PC-3 (cell line): ENCODE results near the gene RALBP1. TPM values are rescaled to one million over a fixed set of nuclear protein-coding genes. Genes with fewer than 3 reads are reported as not detected.

Source experiments
- ATAC-seq: fragments of 200-7000 bp; cut with Tn5 transposase; 2 replicates; pipeline ENCODE4 v1.9.1; 2020; ENCODE audit warnings: mild to moderate bottlenecking, moderate library complexity
- BruUV-seq: library from RNA; stranded (reverse); fragments of 400-500 nt; replicated peaks from 2 replicates; lab custom pipeline; 2021; lab: Mats Ljungman, UMichigan
- CTCF ChIA-PET: fragments of 300-600 bp; sonication (Branson Sonifier 250); formaldehyde crosslinking; loops from one replicate; lab custom pipeline; 2022; ENCODE audit warnings: antibody characterized with exemption; lab: Charles Lee
- POLR2A ChIA-PET: fragments of 300-600 bp; sonication (Branson Sonifier 250); formaldehyde crosslinking; loops from one replicate; lab custom pipeline; 2022; ENCODE audit warnings: antibody characterized with exemption; ENCODE audit not compliant: unreplicated experiment; lab: Charles Lee
- DNase-seq: peaks from one replicate; pipeline ENCODE4 v3.0.0-alpha.2; 2015
- H2AFZ ChIP-seq: fragments of 300-600 bp; sonication (generic); 2 replicates; pipeline ENCODE4 v1.6.0; 2016; ENCODE audit warnings: antibody characterized with exemption, low read length
- H3F3A ChIP-seq: fragments of 300-600 bp; sonication (generic); one replicate; pipeline ENCODE4 v1.6.0; 2017; ENCODE audit warnings: antibody characterized with exemption, low read length, control low read depth, mild to moderate bottlenecking; ENCODE audit not compliant: unreplicated experiment
- H3K27ac ChIP-seq: fragments of 300-600 bp; sonication (generic); 2 replicates; pipeline ENCODE4 v1.5.1; 2016; ENCODE audit warnings: mild to moderate bottlenecking, low read length
- H3K27me3 ChIP-seq: fragments of 300-600 bp; sonication (generic); 2 replicates; pipeline ENCODE4 v1.6.1; 2016; ENCODE audit warnings: low read length, mixed read lengths
- H3K36me3 ChIP-seq: fragments of 300-600 bp; sonication (generic); 2 replicates; pipeline ENCODE4 v1.6.1; 2016; ENCODE audit warnings: low read depth, mixed run types, low read length, mixed read lengths
- H3K4me1 ChIP-seq: fragments of 300-600 bp; sonication (generic); 2 replicates; pipeline ENCODE4 v1.5.1; 2016; ENCODE audit warnings: low read length; ENCODE audit not compliant: insufficient read depth
- H3K4me2 ChIP-seq: fragments of 300-600 bp; sonication (generic); 2 replicates; pipeline ENCODE4 v1.6.0; 2016; ENCODE audit warnings: low read length
- H3K4me3 ChIP-seq: fragments of 300-600 bp; sonication (generic); 2 replicates; pipeline ENCODE4 v1.5.1; 2016; ENCODE audit warnings: mild to moderate bottlenecking, low read length, mixed read lengths
- H3K79me2 ChIP-seq: fragments of 300-600 bp; sonication (generic); 2 replicates; pipeline ENCODE4 v1.6.1; 2017; ENCODE audit warnings: low read length, mixed read lengths
- H3K9ac ChIP-seq: fragments of 300-600 bp; sonication (generic); 2 replicates; pipeline ENCODE4 v1.6.0; 2016; ENCODE audit warnings: mild to moderate bottlenecking, low read length
- H3K9me2 ChIP-seq: fragments of 300-600 bp; sonication (generic); replicated peaks from 2 replicates; pipeline ENCODE4 v1.6.1; 2016; ENCODE audit warnings: mixed run types, low read length, mixed read lengths
- H3K9me3 ChIP-seq: fragments of 300-600 bp; sonication (generic); 2 replicates; pipeline ENCODE4 v1.6.1; 2016; ENCODE audit warnings: low read length, mixed read lengths
- H4K20me1 ChIP-seq: fragments of 300-600 bp; sonication (generic); 2 replicates; pipeline ENCODE4 v1.6.1; 2016; ENCODE audit warnings: low read length, mixed read lengths
- EZH2 ChIP-seq: fragments of 300-600 bp; sonication (generic); IDR thresholded peaks from one replicate; pipeline ENCODE4 v1.6.1; 2017; ENCODE audit warnings: antibody characterized with exemption, mild to moderate bottlenecking, low read length; ENCODE audit not compliant: unreplicated experiment
- EZH2phosphoT487 ChIP-seq: fragments of 300-600 bp; sonication (generic); IDR thresholded peaks from 2 replicates; pipeline ENCODE4 v1.6.1; 2018; ENCODE audit warnings: mild to moderate bottlenecking, antibody characterized with exemption, low read length, borderline replicate concordance
- intact Hi-C: fragments of 100-400 bp; cut with micrococcal nuclease; formaldehyde crosslinking; loops from 2 replicates; pipeline ENCODE4 v1.9.0; 2023
- total RNA-seq: library from RNA; depleted of rRNA; stranded (reverse); fragments of >200 nt; gene quantifications from 2 replicates; pipeline ENCODE4 v1.2.3, GENCODE V29; 2014
- TF ChIP-seq, protein P1 (sequence below): fragments of 300-600 bp; sonication (generic); conservative IDR thresholded peaks from 2 replicates; pipeline ENCODE4 v1.5.1; 2017; ENCODE audit warnings: antibody characterized with exemption, low read depth, mild to moderate bottlenecking, low read length

Gene RALBP1
- total RNA-seq, 1 experiment from 2014 or later, result 89.8 TPM

DNA sequence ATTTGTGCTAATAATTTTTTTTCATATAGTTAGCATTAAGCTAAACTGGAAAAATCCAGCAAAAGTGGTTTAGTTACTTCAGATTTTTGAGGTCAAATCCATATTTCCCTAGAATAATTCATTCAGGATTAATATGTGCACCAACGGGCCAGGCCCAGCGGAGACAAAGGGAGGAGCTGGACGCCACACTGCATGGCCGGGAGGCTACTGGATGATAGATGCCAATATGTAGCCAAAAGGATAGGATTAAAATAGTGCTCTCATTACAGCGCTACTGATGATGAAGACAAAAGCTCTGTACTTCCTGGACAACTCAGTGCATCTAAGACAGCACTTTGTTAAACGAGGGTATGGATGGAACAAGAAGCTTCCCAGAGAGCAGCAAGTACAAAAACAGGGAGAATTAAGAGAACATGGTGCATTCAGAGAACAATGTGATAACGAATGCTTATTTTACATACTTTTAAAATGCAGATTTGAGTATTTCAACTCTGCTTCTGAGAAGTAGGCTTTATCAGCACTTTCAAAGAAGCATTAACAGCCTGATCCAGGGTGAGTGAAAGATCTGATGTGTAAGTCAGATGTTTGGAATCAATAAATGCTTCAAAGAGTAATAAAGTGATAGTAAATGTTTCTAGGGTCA lies 99.3 kb downstream of the RALBP1 start:
- no peaks in the 10 kb centered on the region for H3K9me3 ChIP-seq
- no peaks in the 10 kb centered on the region for H3F3A ChIP-seq
- ChIA-PET POLR2A (interaction anchor here (1.1 kb wide), 1 partner anchor 98 kb away, joined by 5 read pairs; no protein-coding TSS in a partner anchor), CTCF (interaction anchor here (1.3 to 1.7 kb wide), 2 partner anchors 74 to 110 kb away, joined by 4 to 20 read pairs; no protein-coding TSS in a partner anchor)
- H3K4me3 ChIP-seq, result no peak overlapping the region
- no TSS peak for BruUV-seq
- H3K9ac ChIP-seq, result no peak overlapping the region
- peaks cover 77% of the 10 kb centered on the region for H3K36me3 ChIP-seq
- TF ChIP-seq EZH2 (no peak), EZH2phosphoT487 (no peak)
- TF ChIP-seq, protein P1, sequence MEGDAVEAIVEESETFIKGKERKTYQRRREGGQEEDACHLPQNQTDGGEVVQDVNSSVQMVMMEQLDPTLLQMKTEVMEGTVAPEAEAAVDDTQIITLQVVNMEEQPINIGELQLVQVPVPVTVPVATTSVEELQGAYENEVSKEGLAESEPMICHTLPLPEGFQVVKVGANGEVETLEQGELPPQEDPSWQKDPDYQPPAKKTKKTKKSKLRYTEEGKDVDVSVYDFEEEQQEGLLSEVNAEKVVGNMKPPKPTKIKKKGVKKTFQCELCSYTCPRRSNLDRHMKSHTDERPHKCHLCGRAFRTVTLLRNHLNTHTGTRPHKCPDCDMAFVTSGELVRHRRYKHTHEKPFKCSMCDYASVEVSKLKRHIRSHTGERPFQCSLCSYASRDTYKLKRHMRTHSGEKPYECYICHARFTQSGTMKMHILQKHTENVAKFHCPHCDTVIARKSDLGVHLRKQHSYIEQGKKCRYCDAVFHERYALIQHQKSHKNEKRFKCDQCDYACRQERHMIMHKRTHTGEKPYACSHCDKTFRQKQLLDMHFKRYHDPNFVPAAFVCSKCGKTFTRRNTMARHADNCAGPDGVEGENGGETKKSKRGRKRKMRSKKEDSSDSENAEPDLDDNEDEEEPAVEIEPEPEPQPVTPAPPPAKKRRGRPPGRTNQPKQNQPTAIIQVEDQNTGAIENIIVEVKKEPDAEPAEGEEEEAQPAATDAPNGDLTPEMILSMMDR, result no peak
- no peaks in the 10 kb centered on the region for H3K79me2 ChIP-seq
- ATAC-seq, result no peak
- H3K27me3 ChIP-seq, result no peaks in the 10 kb centered on the region
- no peak for DNase-seq
- H3K4me2 ChIP-seq, result no peak overlapping the region
- H2AFZ ChIP-seq, result no peak overlapping the region
- H3K27ac ChIP-seq, result no peak overlapping the region
- peaks cover 5% of the 10 kb centered on the region; the same call in 1 of the 2 replicates for H3K4me1 ChIP-seq
- intact Hi-C loops, result loop anchor here (1.0 to 10.0 kb wide), 6 partner anchors 34 to 340 kb away; partner anchors contain the start of gene VAPA
- H3K9me2 ChIP-seq, result no peaks in the 10 kb centered on the region
- H4K20me1 ChIP-seq, result no peaks in the 10 kb centered on the region

DNA sequence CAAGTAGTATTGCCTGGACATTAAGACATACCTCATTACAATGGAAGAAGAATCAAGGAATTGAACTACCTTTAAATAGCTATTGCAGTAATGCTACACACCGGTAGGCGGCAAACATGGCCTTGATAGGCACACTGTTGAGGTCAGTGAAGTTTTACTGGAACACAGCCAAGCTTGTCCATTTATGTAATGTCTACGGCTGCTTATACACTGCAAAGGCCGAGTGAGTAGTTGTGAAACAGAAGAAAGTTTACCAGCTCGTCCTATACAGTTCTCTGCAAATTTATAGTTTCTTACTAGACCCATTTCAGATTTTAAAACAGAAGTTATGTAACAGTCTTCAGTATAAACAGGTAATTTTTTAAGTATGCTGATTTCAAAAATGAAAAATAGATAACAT lies 100.2 kb downstream of the RALBP1 start:
- ATAC-seq, result peak; percentile 98
- Histone ChIP-seq H3K4me2 (peak overlapping the region; percentile 19; the same call in 1 of the 2 replicates), H3K9ac (no peak overlapping the region), H4K20me1 (no peaks in the 10 kb centered on the region), H3K79me2 (no peaks in the 10 kb centered on the region), H3K9me2 (no peaks in the 10 kb centered on the region), H3F3A (no peaks in the 10 kb centered on the region), H3K27me3 (no peaks in the 10 kb centered on the region), H3K36me3 (peaks cover 72% of the 10 kb centered on the region), H3K27ac (peak overlapping the region; percentile 2; the same call in 1 of the 2 replicates), H3K9me3 (no peaks in the 10 kb centered on the region), H2AFZ (no peak overlapping the region), H3K4me1 (peaks cover 5% of the 10 kb centered on the region; the same call in 1 of the 2 replicates), H3K4me3 (no peak overlapping the region)
- intact Hi-C loops, result loop anchor here (1.0 to 10.0 kb wide), 6 partner anchors 33 to 339 kb away; partner anchors contain the start of gene VAPA
- TF ChIP-seq EZH2, result no peak
- TF ChIP-seq, protein P1, result peak; percentile 95
- CTCF ChIA-PET, result interaction anchor here (0.5 to 1.7 kb wide), 11 partner anchors 17 to 338 kb away, joined by 3 to 20 read pairs (median 4); partner anchors contain the start of gene VAPA
- peak; percentile 95 for DNase-seq
- POLR2A ChIA-PET, result no interaction called here
- BruUV-seq, result no TSS peak
